Measurements from ENCODE around the gene CNTNAP1. TPM values are rescaled to one million over a fixed set of nuclear protein-coding genes. Genes with fewer than 3 reads are reported as not detected.

CNTNAP1 gene
- total RNA-seq, 3 donors from 2014 or later: 0.73 to 1.3 (median 0.79) TPM

DNA sequence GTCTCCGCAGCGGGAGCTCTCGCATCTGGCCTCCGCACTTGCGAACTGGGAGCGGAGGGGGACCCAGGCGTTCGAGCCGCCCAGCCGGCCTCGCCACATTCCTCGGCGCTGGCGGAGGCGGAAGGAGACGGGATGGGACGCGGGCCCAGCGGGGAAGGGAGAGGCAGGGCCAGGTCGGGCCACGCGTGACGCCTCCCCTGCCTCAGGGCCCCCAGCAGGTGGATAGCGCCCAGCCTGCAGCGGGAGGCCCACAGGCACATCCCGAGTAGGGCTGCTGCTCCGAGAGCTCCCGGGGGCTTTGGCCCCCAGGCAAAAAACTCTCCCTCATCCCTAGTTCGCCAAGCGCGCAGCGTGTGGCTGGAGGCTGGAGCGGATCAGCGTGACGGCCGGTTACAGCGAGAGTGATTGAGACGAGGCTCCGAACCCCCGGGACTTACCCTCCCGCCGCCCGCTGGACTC, 6.3 kb upstream of the CNTNAP1 start:
- no peak for ATAC-seq
- Mint-ChIP-seq H3K9me3 (no peaks in the 10 kb centered on the region), H3K36me3 (ENCODE audit: insufficient read depth) (no peaks in the 10 kb centered on the region), H3K4me3 (peak overlapping the region; percentile 66), H3K4me1 (ENCODE audit: low read depth) (peaks cover 45% of the 10 kb centered on the region), H3K27me3 (ENCODE audit: low read depth) (peaks cover 37% of the 10 kb centered on the region)
- no peak for DNase-seq

DNA sequence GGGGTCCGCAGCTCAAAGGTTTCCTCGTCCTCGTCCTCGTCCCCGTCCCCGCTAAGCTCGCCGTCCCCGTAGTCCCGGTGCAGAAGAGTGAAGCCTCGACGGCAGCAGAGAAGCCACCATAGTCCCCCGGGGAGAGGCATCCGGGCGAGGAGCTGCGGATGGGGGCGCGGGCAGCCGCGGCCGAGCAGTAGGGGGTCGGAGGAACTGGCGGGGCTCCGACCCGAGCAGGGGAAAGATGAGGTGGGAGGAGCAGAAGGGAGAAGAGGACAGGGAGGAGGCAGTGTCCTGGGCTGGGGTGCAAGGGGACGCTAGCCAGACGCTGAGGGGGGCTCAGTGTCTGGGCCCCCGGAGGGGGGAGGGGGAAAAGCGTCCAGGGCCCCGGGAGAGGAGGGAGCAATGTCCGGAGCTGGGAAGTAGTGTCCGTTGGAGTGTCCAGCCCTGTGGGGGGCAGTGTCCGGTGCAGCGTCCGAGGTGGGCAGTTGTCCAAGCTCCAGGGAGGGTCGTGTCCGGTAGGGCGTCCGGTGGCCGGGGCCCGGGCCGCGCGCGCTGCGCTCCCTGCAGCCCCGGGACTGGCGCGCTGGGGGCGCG, 5.8 kb upstream of the CNTNAP1 start, which contains the start of gene PLEKHH3:
TSS of gene PLEKHH3 (minus strand) at position 571 of the 588 bp plus-strand sequence. CDS start at position 140, 431 bp downstream.
- Mint-ChIP-seq H3K27me3 (ENCODE audit: low read depth) (peaks cover 37% of the 10 kb centered on the region), H3K36me3 (ENCODE audit: insufficient read depth) (no peaks in the 10 kb centered on the region)
- DNase-seq: no peak

DNA sequence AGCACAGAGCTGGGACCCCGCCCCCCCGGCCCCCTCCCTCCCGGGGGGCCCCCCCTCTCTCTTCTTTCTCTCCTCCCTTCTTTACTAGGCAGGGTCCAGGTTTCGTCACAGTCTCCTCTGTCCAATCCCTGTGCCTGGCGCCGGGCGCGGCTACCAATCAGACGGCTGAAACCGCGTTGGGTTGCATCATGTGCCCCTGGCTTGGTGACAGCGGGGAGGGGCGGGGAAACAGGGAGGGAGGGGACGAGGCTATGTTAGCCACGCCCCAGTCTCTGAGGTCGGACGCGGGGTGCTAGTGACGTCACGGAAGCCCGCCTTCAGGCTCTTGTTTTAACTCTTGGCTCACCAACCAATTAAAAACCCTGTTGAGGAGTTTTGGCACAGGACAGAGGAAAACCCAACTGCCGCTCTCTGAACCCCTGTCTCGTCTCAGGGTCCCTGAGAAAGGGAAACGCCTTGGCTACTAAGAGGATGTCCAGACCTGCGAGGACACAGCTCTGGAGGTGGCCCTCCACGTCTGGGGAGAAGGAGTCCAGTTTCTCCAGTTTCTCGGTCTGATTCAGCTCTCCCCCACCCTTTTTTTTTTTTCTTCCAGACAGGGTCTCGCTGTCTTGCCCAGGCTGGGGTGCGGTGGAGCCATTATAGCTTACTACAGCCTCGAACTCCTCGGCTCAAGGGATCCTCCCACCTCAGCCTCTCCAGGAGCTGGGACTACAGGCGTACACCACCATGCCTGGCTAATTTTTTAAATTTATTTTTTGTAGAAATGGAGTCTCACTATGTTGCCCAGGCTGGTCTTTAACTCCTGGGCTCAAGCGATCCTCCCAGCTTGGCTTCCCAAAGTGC, 5.1 kb upstream of the CNTNAP1 start:
- Mint-ChIP-seq H3K36me3 (ENCODE audit: insufficient read depth) (no peaks in the 10 kb centered on the region), H3K4me3 (peak overlapping the region; percentile 81), H3K9me3 (no peaks in the 10 kb centered on the region), H3K27me3 (ENCODE audit: low read depth) (peaks cover 37% of the 10 kb centered on the region), H3K4me1 (ENCODE audit: low read depth) (peaks cover 48% of the 10 kb centered on the region)
- ATAC-seq: peak; percentile 76 to 77
- peak; percentile 98 for DNase-seq

More for the DNA sequence above, 5.8 kb upstream of the CNTNAP1 start, which contains the start of gene PLEKHH3:
- H3K4me1 Mint-ChIP-seq (ENCODE audit: low read depth): peaks cover 45% of the 10 kb centered on the region
- peak within 1 kb of the TSS; percentile 81 for H3K4me3 Mint-ChIP-seq
- no peak for ATAC-seq
- no peaks in the 10 kb centered on the region for H3K9me3 Mint-ChIP-seq

DNA sequence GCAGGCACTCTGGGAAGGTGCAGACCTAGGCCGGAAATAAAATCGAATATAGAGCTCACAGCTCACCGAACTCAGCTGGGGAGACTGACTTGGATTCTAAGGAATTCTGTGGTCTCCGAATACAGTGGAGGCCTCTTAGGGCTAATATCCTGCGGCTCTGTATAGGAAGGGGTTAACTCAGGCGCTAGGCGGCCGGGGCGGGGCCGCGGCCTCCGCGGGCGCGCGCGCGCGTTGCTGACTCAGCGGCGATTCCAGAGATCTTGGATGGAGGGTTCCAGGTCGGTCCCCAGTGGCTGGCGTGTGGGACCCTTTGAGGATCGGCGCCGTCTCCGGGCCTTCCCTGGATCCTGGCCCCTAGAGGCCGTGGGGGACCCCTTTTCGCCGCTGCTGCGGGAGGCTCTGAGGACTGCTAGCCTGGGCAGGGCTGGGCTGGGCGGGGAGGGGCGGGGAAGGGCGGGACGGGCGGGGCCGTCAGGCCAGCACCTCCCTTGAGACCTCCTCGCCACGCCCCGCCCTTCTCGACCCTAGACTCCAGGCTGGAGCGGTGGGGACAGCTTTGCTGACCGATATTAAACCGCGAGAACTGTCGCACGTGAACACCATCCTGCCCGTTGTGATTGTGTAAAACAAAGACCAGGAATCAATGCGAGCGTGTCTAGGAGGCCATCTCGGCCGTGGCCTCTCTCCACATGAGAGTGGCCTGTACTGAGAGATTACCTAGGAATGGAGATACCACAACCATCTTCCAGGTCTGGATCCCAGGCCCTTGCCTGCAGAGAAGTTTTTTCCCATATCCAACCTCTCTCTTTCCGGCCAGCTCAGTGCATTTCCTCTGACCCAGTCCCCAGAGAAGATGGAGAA, 4.2 kb upstream of the CNTNAP1 start:
- no peaks in the 10 kb centered on the region for H3K9me3 Mint-ChIP-seq
- peak overlapping the region; percentile 81 for H3K4me3 Mint-ChIP-seq
- H3K36me3 Mint-ChIP-seq (ENCODE audit: insufficient read depth): no peaks in the 10 kb centered on the region
- peaks cover 56% of the 10 kb centered on the region for H3K4me1 Mint-ChIP-seq (ENCODE audit: low read depth)
- peak; percentile 20 to 38 for ATAC-seq
- DNase-seq: peak; percentile 69
- peaks cover 37% of the 10 kb centered on the region for H3K27me3 Mint-ChIP-seq (ENCODE audit: low read depth)

DNA sequence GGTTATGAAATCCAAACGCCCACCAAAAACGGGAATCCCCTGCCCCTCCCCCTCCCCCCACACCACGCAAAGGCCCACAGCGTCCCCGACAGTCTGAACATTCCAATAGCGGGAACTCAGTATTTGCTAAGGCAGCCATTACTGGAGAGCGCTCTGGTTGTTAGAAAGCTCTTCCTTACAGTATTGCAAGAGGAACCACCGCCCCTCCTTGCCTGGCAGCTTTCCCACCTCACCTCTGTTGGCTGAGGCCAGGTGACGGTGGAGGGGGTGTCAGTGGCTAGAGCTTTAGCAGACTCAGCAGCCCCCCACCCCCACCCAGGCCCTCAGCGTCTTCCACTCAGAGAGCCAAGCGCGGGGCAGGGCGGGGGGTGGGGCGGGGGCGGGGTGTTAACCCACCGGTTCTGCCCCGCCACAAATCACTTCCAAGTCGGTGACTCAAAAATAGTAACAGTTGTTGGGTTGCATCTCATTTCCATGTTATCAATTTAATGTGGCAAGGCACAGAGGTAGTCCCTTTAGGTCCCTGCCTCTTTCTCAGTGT, 3.3 kb upstream of the CNTNAP1 start:
- peaks cover 43% of the 10 kb centered on the region for H3K27me3 Mint-ChIP-seq (ENCODE audit: low read depth)
- ATAC-seq: peak; percentile 28 to 38
- no peaks in the 10 kb centered on the region for H3K36me3 Mint-ChIP-seq (ENCODE audit: insufficient read depth)
- peaks cover 59% of the 10 kb centered on the region for H3K4me1 Mint-ChIP-seq (ENCODE audit: low read depth)
- H3K9me3 Mint-ChIP-seq: no peaks in the 10 kb centered on the region
- no peak for DNase-seq
- H3K4me3 Mint-ChIP-seq: peak overlapping the region; percentile 81

DNA sequence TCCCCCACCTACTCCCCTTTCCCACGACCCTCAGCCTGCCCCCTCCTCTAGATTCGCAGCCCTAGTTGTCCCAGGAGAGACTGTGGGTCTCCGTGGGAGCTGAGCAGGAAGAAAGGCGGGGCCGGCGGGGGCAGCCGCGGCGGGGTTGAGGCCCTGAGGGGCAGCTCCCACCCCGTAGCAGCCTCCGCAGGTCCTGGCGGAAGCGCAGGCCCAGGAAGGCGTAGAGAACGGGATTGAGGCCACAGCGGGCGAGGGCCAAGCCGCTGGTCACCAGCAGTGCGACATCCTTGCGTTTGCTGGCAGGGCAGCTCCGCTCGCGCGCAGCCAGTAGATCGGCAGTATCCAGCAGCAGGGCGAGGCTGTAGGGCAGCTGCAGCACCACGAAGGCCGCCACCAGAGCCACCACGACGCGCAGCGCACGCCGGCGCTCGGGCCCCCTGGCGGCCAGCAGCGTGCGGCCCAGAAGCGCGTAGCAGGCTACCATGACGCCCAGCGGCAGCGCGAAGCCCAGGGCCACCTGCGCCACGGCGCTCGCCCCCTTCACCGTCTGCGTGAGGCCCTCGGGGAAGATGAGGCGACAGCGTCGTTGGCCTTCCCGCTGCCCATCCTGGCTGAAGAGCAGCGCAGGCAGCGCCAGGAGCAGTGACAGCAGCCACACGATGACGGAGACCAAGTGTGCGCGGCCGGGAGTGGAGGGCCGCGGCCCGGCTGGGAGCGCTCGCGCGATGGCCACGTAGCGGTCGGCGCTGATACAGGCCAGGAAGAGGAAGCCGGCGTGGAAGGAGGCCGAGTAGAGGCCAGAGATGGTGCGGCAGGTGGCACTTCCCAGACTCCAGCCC, 2.6 kb upstream of the CNTNAP1 start:
- DNase-seq (peak; percentile 66), ATAC-seq (peak; percentile 48 to 49)
- Mint-ChIP-seq H3K4me3 (peak overlapping the region; percentile 62), H3K36me3 (ENCODE audit: insufficient read depth) (no peaks in the 10 kb centered on the region), H3K27me3 (ENCODE audit: low read depth) (peaks cover 42% of the 10 kb centered on the region), H3K9me3 (no peaks in the 10 kb centered on the region), H3K4me1 (ENCODE audit: low read depth) (peaks cover 53% of the 10 kb centered on the region)

DNA sequence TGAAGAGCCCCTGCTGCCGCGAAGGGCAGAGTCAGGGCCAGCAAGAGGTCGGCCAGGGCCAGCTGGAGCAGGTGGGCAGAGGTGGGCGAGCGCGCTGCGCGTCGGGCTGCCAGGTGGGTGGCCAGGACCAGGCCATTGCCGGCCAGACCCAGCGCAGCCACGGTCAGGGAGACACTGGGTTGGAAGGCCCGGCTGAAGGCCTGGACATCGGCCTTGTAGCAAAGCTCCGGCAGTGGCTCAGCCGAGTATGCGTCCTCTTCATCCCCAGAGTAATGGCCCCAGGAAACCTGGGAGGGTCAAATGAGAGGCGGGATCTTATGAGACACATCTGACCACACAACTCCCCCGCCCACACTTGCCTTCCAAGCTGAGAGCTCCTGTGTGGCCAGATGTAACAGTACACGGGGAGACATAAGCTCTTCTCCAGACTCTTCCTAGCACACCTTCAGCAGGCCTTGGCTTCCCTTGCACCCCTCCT, 2.0 kb upstream of the CNTNAP1 start:
- H3K4me1 Mint-ChIP-seq (ENCODE audit: low read depth): peaks cover 52% of the 10 kb centered on the region
- H3K27me3 Mint-ChIP-seq (ENCODE audit: low read depth): peaks cover 41% of the 10 kb centered on the region
- H3K4me3 Mint-ChIP-seq: peak overlapping the region; percentile 37

DNA sequence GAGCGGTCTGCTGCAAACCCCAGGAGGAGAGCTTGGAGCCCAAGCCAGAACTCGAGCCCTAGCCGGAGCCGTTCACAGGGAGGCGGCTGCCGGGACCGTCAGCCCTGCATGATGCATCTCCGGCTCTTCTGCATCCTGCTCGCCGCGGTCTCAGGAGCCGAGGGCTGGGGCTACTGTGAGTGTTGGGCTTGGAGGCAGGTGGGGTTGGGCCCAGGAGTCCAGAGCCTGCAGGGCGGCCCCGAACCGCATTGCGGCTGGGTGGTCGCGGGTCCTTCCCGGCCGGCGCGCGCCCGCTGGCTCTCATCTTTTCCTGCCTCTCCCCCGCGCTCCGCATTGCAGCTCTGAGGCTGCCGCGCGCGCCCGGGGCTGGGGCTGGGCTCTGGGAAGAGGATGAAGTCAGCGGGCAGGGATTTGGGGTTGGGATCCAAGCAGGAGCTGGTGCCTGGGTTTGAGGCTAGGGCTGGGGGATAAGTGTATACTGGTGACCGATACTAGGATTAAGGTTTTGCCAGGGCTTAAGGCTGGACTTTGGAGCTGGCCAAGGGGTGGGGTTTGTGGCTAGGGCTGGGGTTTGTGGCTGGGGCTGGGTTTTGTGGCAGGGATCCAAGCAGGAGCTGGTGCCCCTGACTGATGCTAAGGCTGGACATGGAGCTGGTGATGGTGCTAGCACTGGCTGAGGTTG, 532 bp downstream of the CNTNAP1 start:
- ATAC-seq: peak; percentile 10 to 19
- no peaks in the 10 kb centered on the region for H3K9me3 Mint-ChIP-seq
- no peaks in the 10 kb centered on the region for H3K36me3 Mint-ChIP-seq (ENCODE audit: insufficient read depth)
- peak overlapping the region; percentile 69 for H3K4me3 Mint-ChIP-seq
- DNase-seq: no peak
- H3K4me1 Mint-ChIP-seq (ENCODE audit: low read depth): peaks cover 39% of the 10 kb centered on the region
- H3K27me3 Mint-ChIP-seq (ENCODE audit: low read depth): peaks cover 41% of the 10 kb centered on the region

More for the DNA sequence above, 2.0 kb upstream of the CNTNAP1 start:
- Mint-ChIP-seq H3K36me3 (ENCODE audit: insufficient read depth) (no peaks in the 10 kb centered on the region), H3K9me3 (no peaks in the 10 kb centered on the region)
- DNase-seq: no peak
- no peak for ATAC-seq

DNA sequence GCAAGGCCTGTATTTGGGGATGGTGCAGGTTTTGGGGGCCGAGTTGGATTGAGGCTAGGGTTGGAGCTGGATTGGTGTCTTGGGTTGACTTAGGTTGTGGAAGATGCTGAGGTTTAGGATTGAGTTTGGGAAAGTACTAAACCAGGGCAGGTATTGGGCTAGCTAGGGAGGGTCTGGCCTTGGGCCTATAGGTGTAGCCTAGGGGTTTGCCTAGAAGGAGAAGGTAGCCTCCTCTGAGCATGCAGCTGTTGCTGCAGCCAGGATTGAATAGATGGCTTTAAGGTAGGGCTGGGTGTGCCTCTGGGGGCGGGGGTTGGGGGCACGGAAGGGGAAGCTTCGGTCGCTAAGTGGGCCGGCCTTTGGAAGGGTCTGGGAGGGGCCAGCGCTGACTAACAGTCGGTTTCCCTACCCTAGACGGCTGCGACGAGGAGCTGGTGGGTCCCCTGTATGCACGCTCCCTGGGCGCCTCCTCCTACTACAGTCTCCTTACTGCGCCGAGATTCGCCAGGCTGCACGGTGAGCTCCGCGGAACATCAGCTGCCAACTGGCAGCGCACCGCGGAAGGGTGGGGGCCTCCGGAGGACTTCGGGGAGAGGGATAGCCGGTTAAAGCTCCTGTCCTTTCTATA, 1.2 kb downstream of the CNTNAP1 start:
- peaks cover 41% of the 10 kb centered on the region for H3K27me3 Mint-ChIP-seq (ENCODE audit: low read depth)

DNA sequence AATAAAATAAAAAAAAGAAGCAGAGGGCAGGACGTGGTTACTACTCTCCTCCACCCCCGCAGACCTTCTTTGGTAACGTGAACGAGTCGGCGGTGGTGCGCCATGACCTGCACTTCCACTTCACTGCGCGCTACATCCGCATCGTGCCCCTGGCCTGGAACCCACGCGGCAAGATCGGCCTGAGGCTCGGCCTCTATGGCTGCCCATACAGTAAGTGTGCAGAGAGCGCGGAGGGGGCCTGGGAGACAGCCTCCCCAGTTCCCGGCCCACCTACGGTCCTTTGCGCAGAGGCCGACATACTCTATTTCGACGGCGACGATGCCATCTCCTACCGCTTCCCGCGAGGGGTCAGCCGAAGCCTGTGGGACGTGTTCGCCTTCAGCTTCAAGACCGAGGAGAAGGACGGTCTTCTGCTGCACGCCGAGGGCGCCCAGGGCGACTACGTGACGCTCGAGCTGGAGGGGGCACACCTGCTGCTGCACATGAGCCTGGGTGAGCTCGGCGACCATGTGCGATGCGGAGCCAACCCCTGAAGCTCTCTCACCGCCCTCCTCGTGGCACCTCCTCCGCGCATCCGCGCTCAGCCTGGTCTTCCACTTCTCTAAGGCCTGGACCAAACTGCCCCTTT, 2.7 kb downstream of the CNTNAP1 start:
- no peak overlapping the region for H3K4me3 Mint-ChIP-seq
- H3K4me1 Mint-ChIP-seq (ENCODE audit: low read depth): peaks cover 26% of the 10 kb centered on the region
- H3K36me3 Mint-ChIP-seq (ENCODE audit: insufficient read depth): no peaks in the 10 kb centered on the region
- ATAC-seq (no peak), DNase-seq (no peak)
- H3K27me3 Mint-ChIP-seq (ENCODE audit: low read depth): peaks cover 39% of the 10 kb centered on the region
- H3K9me3 Mint-ChIP-seq: no peaks in the 10 kb centered on the region

More for the DNA sequence above, 1.2 kb downstream of the CNTNAP1 start:
- Mint-ChIP-seq H3K4me3 (peak overlapping the region; percentile 5), H3K9me3 (no peaks in the 10 kb centered on the region), H3K36me3 (ENCODE audit: insufficient read depth) (no peaks in the 10 kb centered on the region), H3K4me1 (ENCODE audit: low read depth) (peaks cover 36% of the 10 kb centered on the region)
- ATAC-seq (no peak), DNase-seq (no peak)

DNA sequence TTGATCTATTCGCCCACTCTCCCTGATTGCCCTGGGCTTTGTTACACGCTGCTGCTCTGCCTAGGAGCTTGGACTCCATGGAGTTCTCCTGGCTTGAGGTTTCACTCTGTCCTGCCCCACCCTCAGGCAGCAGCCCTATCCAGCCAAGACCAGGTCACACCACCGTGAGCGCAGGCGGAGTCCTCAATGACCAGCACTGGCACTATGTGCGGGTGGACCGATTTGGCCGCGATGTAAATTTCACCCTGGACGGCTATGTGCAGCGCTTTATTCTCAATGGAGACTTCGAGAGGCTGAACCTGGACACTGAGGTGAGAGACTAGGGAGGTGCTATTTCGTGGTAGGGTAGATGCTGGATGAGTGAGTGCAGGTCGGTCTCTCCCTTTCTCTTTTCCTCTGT, 3.5 kb downstream of the CNTNAP1 start:
- ATAC-seq (no peak), DNase-seq (no peak)
- Mint-ChIP-seq H3K36me3 (ENCODE audit: insufficient read depth) (no peaks in the 10 kb centered on the region), H3K4me1 (ENCODE audit: low read depth) (peaks cover 22% of the 10 kb centered on the region), H3K27me3 (ENCODE audit: low read depth) (peaks cover 36% of the 10 kb centered on the region), H3K4me3 (no peak overlapping the region), H3K9me3 (no peaks in the 10 kb centered on the region)

DNA sequence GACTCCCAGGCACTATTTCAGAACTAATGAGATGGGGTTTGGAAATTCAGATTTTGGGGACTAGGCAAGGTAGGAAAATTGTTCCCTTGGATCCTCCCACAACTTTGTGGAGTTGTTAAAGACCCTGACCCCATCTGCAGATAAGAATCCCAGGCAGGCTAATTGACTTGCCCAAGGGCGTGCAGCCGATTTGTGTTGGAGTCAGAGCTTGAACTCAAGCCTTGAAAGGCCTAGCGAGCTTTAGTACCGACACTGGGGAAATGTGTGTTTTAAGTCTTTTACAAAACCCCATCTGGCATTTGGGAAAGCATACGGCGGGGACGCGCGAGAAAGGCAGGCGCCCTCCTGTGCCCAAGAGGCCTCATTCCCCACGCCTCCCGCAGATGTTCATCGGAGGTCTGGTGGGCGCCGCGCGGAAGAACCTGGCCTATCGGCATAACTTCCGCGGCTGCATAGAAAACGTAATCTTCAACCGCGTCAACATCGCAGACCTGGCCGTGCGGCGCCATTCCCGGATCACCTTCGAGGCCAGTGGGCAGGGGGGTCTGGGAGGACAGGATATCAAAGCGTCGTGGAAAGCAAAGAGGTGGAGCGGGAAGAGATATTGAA, 4.3 kb downstream of the CNTNAP1 start:
- H3K4me3 Mint-ChIP-seq: no peak overlapping the region
- H3K9me3 Mint-ChIP-seq: no peaks in the 10 kb centered on the region
- peaks cover 16% of the 10 kb centered on the region for H3K4me1 Mint-ChIP-seq (ENCODE audit: low read depth)
- ATAC-seq: no peak
- DNase-seq: no peak
- H3K36me3 Mint-ChIP-seq (ENCODE audit: insufficient read depth): no peaks in the 10 kb centered on the region
- H3K27me3 Mint-ChIP-seq (ENCODE audit: low read depth): peaks cover 31% of the 10 kb centered on the region
